Measurements from ENCODE around the gene RUNX2.

Gene RUNX2

GRCh38 chr6:45432977-45433376 lies 104.8 kb downstream of the RUNX2 start:
- DNase-seq = no peak

DNA sequence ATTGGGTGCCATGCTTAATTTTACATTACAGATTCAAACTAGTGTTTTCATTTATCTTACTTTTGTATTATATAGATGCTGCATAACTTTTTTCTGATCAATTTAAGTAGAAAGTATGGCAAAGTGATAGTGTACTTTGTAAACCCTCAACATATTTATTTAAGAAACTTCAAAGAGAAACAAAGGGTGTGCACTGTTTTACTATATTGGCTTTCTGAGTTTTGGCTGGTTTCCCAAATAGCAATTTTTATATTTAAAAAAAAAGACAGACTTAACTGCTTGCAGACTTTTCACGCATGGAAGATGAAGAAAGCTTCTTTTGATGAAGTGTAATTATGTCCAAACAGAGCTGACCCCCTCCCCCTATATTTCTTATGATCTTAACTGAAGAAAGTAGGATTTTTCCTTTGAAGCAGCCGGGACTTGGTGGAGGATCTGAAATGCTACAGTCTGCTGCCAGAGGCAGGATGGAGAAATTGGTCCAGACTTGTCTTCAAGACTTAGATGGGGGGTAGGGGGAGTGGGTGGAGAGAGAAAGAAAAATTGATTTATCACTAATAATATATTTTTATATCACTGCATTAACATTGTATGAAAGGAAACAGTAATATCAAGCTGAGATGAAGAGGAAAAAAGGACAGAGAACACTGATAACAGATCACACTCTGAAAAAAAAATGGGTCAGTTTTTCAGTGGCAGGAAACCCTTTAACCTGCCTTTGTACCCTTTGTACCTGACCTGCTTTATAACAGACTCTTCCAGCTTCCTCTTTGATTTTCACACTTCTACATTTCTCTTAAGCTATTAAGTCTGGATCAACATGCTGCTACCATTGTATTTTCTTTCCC lies 105.6 kb downstream of the RUNX2 start:
- DNase-seq = no peak

GRCh38 chr6:45434381-45434700 lies 106.2 kb downstream of the RUNX2 start:
- DNase-seq = no peak

DNA sequence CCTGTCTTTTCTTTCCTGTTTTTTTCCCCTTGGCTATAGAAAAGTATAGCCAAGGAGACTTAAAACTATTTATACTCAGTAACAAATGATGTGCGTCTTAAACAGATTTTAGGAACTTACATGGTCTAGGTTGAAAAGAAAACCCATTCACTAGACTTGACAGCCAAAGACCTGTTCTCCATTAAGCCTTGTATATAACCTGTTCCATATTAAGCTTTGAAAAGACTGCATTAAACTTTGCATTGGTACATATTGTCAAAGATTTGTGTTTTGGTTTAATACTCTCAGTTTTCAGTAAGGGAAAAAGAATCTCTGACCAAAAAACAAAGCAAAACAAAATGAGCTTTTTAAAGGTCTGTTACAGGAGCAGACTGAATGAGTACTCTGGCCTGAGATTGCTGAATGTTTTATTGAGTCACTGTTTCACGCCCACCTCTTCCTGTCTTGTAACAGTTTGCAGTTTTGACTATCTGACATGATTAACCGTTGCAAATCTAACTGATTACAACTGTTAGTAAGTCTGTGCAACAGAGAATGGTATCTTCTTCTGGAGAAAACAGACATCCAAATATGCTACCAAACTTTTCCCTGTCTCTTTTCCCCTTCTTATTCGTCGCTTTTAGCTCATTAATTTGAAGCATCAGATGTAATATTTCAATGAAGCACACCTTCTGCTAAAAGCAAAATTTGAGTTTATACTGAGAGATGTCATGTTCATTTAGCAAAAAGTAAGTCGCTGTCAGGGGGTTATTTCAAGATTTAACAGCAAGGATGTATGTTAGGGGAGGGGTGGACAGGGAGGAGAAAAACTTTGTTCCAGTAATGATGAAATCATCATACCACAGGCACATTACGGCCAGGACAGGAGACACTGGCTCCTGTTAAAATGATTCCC lies 108.7 kb downstream of the RUNX2 start:
- DNase-seq = no peak

GRCh38 chr6:45437439-45437815 lies 109.3 kb downstream of the RUNX2 start:
- DNase-seq = no peak

GRCh38 chr6:45438151-45438550 lies 110.0 kb downstream of the RUNX2 start:
- no peak for DNase-seq

DNA sequence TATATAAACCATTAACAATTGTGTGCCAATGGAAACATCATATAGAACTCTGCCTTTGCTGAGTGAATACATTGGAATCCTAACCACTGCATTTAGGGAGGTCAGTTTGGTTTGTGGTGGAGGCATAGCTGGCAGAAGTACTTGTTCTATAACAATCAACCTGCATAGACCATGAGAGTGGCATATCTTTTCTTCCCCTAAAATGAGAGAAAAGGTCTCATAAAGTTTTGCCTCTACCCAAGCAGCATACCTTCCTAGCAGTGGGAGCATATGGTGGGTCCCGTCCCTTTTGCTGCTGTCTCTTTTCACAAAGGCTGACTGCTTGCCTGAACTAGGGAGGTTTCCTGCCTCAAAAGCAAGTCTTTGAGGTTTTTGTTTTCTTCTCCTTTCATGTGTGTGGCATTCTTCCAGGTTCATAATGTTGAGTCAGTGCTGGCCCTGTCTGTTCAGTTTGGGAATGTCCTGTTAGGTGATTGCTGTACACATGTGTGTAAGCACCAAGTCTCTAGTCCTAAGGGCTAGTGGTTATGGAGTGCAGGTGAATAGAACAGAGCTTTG lies 110.8 kb downstream of the RUNX2 start:
- no peak for DNase-seq

DNA sequence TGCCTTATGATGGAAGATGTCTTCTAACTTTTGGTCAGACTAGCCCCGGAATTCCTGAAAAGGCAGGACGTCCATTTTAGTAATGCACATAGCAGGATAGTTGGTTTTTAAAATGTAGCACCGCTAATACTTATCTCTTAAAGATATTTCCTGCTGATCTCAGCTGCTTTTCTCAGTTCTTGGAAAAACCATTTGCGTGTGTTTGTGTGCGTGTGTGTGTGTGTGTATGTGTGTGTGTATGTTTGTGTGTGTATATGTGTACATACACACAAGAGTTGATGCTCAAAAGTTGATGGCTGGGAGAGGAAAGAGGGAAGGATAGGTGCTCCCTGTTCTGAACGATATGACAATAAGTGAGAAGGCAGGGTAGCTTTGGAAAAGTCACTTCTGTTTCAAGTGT lies 111.3 kb downstream of the RUNX2 start:
- DNase-seq = no peak

DNA sequence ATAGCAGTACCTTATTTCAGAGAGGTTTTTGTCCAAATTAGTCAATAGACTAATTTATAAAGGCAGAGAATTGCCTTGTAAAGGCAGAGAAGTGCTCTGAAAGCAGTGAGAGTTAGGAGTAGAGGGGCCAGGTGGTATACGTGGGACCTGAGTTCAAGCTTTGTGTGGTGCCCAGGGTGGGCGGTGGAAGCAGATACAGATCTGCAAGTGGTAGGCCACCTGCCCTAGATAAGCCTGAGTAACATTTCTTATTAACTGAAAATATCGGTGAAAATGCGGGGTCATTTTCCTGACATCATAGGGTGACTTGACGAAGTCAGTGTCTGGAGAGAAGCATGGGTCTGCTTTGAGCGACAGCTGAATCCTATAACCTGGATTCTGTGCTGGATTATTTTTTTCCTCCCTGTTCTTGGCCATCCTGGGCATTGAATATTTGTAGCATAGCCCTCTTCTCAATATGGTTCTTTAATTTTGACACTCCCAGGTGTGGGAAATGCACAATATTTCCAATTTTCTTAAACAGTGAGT lies 111.8 kb downstream of the RUNX2 start:
- no peak for DNase-seq

DNA sequence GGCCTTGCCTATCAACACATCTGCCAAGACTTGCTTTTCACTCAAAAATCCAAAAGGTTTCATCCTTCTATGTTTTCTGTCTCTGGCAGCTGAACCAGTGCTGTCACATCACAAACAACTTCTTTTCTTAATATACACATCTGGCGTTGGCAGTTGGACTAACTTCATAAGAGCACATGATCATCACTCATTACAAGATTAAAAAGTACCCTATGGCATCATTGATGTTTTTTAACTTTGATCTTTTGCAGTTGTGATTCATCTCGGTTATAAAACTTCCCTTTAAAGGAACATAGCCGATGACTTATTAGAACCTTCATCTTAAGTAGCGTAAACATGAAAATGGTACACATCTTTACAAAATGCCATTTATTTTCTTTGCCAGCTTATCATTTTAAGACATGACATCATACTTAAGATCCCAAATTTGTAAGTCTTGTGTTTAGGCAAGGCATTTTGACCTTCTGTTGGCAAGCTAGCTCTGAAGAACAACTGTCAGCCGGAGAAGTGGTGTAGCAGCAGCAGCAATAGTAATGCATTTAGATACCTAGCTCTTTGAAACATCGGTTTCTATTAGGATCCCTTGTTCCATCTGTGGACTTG lies 113.8 kb downstream of the RUNX2 start:
- no peak for DNase-seq

GRCh38 chr6:45442716-45443115 lies 114.6 kb downstream of the RUNX2 start:
- no peak for DNase-seq

- no peak for DNase-seq
Measured at GRCh38 chr6:45445364-45445748, 117.2 kb downstream of the RUNX2 start.

DNA sequence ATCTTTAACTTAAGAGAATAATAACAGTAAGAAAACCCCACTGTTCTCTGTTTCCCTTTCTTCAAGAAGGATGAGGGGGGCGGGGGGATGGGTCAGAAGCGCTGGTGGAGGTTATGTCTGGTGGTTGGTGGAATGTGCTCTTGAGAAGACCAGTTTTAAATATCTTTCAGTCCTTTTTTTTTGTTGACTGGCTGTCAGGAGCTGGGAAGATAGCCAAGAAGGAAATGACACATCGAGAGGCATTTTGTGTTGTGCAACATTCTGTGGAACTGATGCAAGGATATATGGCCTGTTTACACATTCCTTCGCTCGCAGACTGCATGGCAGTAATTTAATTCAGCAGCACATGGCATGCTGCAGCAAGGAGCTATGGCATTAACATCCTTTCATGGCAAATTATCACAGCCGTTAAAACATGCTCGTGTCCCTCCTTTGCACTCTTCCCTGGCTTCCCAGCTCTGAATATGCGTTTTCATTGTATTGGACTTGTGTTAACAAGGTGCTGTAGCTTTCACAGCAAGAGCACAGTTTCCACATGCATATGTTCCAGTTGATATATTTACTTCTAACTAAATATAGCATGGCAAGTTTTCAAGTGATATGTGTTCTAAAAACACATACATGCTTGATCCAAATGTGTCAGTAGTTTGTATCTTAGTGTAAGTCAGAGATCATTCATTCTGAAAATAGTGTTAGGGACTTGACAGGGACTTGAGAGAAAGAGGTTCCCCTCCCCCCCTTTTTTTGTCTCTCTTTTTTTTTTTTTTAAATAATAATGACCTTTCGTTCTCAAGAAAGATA lies 117.8 kb downstream of the RUNX2 start:
- DNase-seq = peak in 17 of 56 donors; percentile 4 to 35 (median 16)

- no peak for DNase-seq
Measured at GRCh38 chr6:45447005-45447404, 118.9 kb downstream of the RUNX2 start.

GRCh38 chr6:45447716-45448115 lies 119.6 kb downstream of the RUNX2 start:
- peak in 1 of 56 donors; percentile 1 for DNase-seq

GRCh38 chr6:45448417-45449389 lies 120.6 kb downstream of the RUNX2 start:
- DNase-seq = no peak

- DNase-seq = no peak
Measured at GRCh38 chr6:45450132-45450531, 122.0 kb downstream of the RUNX2 start.

DNA sequence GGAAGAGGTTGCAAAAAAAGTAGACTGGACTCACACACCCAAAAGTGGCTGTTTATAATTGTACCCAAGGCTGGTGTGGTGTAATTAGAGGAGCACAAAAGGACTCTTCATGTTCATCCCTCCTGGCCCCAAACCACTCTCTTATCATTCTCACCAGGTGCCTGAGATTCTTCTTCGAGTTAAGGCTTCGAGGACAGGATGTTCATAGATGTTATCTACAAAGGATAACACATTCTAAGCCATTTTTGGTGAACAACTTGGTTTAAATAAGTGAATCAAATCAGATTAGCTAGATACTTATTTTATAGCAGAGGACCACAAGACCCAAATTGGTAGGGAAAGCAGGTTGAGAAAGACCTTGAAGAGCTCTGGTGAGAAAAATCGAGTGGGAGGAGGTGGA lies 122.7 kb downstream of the RUNX2 start:
- DNase-seq = no peak
